IMR-90 (cell line): ENCODE results near the gene WIPF2. TPM values are rescaled to one million over a fixed set of nuclear protein-coding genes. Genes with fewer than 3 reads are reported as not detected.
A peak's percentile ranks its signal among the peaks of the same experiment; 100 is the strongest.

ENCODE experiments used
- ATAC-seq: fragments of 200-7000 bp; cut with Tn5 transposase; 2 replicates; pipeline ENCODE4 v1.9.1; 2020; ENCODE audit warnings: low read depth, mild to moderate bottlenecking, moderate library complexity
- BruUV-seq: library from RNA; stranded (reverse); fragments of 400-500 nt; replicated peaks from 2 replicates; lab custom pipeline; 2021; lab: Mats Ljungman, UMichigan
- CTCF ChIA-PET: fragments of 300-600 bp; formaldehyde crosslinking; extraction: SDS; loops from one replicate; lab custom pipeline; 2021; ENCODE audit warnings: antibody characterized with exemption; lab: Yijun Ruan, JAX
- POLR2A ChIA-PET: fragments of 300-600 bp; sonication (Branson Sonifier 250); formaldehyde crosslinking; loops from one replicate; lab custom pipeline; 2022; ENCODE audit warnings: antibody characterized with exemption; ENCODE audit not compliant: unreplicated experiment; lab: Charles Lee
- DNase-seq: peaks from one replicate; pipeline ENCODE4 v3.0.0; 2013
- H2AFZ ChIP-seq: replicated peaks from 2 replicates; pipeline ENCODE3; 2013; ENCODE audit warnings: low read length, mild to moderate bottlenecking; ENCODE audit not compliant: poor library complexity
- H2AK5ac ChIP-seq: 2 replicates; pipeline ENCODE4 v1.6.1; 2013; ENCODE audit warnings: low read depth, low read length, inconsistent platforms
- H2AK9ac ChIP-seq: replicated peaks from 2 replicates; pipeline ENCODE3; 2013; ENCODE audit warnings: mild to moderate bottlenecking, low read depth, low read length, moderate library complexity; ENCODE audit not compliant: poor library complexity
- H2BK120ac ChIP-seq: 2 replicates; pipeline ENCODE4 v1.6.1; 2013; ENCODE audit warnings: low read depth, low read length, inconsistent platforms
- H2BK15ac ChIP-seq: 3 replicates; pipeline ENCODE4 v1.6.1; 2013; ENCODE audit warnings: low read depth, low read length, inconsistent platforms
- H2BK20ac ChIP-seq: 2 replicates; pipeline ENCODE4 v1.6.1; 2013; ENCODE audit warnings: low read depth, mild to moderate bottlenecking, inconsistent platforms, low read length, moderate library complexity
- H2BK5ac ChIP-seq: 2 replicates; pipeline ENCODE4 v1.6.1; 2013; ENCODE audit warnings: mild to moderate bottlenecking, low read depth, low read length, inconsistent platforms; ENCODE audit not compliant: poor library complexity, severe bottlenecking
- H3K14ac ChIP-seq: replicated peaks from 2 replicates; pipeline ENCODE4 v1.6.1; 2013; ENCODE audit warnings: low read depth, low read length, inconsistent platforms
- H3K18ac ChIP-seq: 2 replicates; pipeline ENCODE4 v1.6.1; 2013; ENCODE audit warnings: low read depth, low read length, control low read depth
- H3K23ac ChIP-seq: 2 replicates; pipeline ENCODE4 v1.6.1; 2013; ENCODE audit warnings: low read depth, low read length, inconsistent platforms
- H3K27ac ChIP-seq: 2 replicates; pipeline ENCODE4 v1.5.1; 2013; ENCODE audit warnings: mild to moderate bottlenecking, control low read depth, low read length; ENCODE audit not compliant: insufficient read depth
- H3K27me3 ChIP-seq: 2 replicates; pipeline ENCODE4 v1.6.1; 2013; ENCODE audit warnings: low read length; ENCODE audit not compliant: control insufficient read depth, insufficient read depth
- H3K36me3 ChIP-seq: 2 replicates; pipeline ENCODE4 v1.6.1; 2013; ENCODE audit warnings: low read length, mixed read lengths; ENCODE audit not compliant: control insufficient read depth, insufficient read depth
- H3K4ac ChIP-seq: 2 replicates; pipeline ENCODE4 v1.6.1; 2013; ENCODE audit warnings: low read depth, low read length, inconsistent platforms
- H3K4me1 ChIP-seq: 2 replicates; pipeline ENCODE4 v1.6.1; 2013; ENCODE audit warnings: low read length, mixed read lengths; ENCODE audit not compliant: control insufficient read depth, insufficient read depth
- H3K4me2 ChIP-seq: 2 replicates; pipeline ENCODE4 v1.6.1; 2013; ENCODE audit warnings: low read depth, mild to moderate bottlenecking, control low read depth, low read length, moderate library complexity
- H3K4me3 ChIP-seq: 2 replicates; pipeline ENCODE4 v1.5.1; 2013; ENCODE audit warnings: low read depth, mild to moderate bottlenecking, control low read depth, low read length, moderate library complexity; ENCODE audit not compliant: insufficient read depth
- H3K56ac ChIP-seq: 2 replicates; pipeline ENCODE4 v1.6.1; 2013; ENCODE audit warnings: low read length, inconsistent platforms; ENCODE audit not compliant: insufficient read depth; ENCODE audit errors: extremely low read depth
- H3K79me1 ChIP-seq, 2 experiments: 2 replicates each; pipeline ENCODE4 v1.6.1; 2013; ENCODE audit warnings: low read length in 2 of 2, inconsistent platforms in 1 of 2, low read depth in 1 of 2
- H3K9ac ChIP-seq: 2 replicates; pipeline ENCODE4 v1.6.1; 2013; ENCODE audit warnings: low read depth, low read length, control low read depth
- H3K9me1 ChIP-seq: 2 replicates; pipeline ENCODE4 v1.6.1; 2013; ENCODE audit warnings: low read length, inconsistent platforms; ENCODE audit not compliant: insufficient read depth
- H3K9me3 ChIP-seq: 2 replicates; pipeline ENCODE4 v1.6.1; 2013; ENCODE audit warnings: low read length; ENCODE audit not compliant: control insufficient read depth, insufficient read depth
- H4K20me1 ChIP-seq: 2 replicates; pipeline ENCODE4 v1.6.1; 2013; ENCODE audit warnings: low read length, inconsistent platforms; ENCODE audit not compliant: insufficient read depth
- H4K5ac ChIP-seq: 2 replicates; pipeline ENCODE4 v1.6.1; 2013; ENCODE audit warnings: mild to moderate bottlenecking, low read depth, low read length, control low read depth
- H4K8ac ChIP-seq, 2 experiments: 2 replicates each; pipeline ENCODE4 v1.6.1; 2013; ENCODE audit warnings: low read depth in 2 of 2, low read length in 2 of 2, control low read depth in 1 of 2, inconsistent platforms in 1 of 2
- H4K91ac ChIP-seq: 2 replicates; pipeline ENCODE4 v1.6.1; 2013; ENCODE audit warnings: low read depth, low read length, inconsistent platforms; ENCODE audit not compliant: insufficient read depth
- CTCF ChIP-seq: conservative IDR thresholded peaks from 2 replicates; pipeline ENCODE4 v1.5.1; 2012; ENCODE audit warnings: mild to moderate bottlenecking, low read depth, low read length, improper control_type of control experiment
- RCOR1 ChIP-seq: IDR thresholded peaks from 2 replicates; pipeline ENCODE4 v1.6.1; 2012; ENCODE audit warnings: mild to moderate bottlenecking, low read length, improper control_type of control experiment; ENCODE audit not compliant: insufficient replicate concordance
- USF2 ChIP-seq: fragments of 150-350 bp; IDR thresholded peaks from 2 replicates; pipeline ENCODE4 v1.6.1; 2017; ENCODE audit warnings: mild to moderate bottlenecking, antibody characterized with exemption, low read length, low read depth
- WGBS, 2 experiments: methylation state at CpG; one replicate each; pipeline versions ENCODE4 v1.1.5 to v1.1.7; 2013; ENCODE audit warnings: missing lambda C conversion rate in 2 of 2; ENCODE audit not compliant: insufficient read length in 1 of 2; ENCODE audit errors: extremely low coverage in 2 of 2; 5-methylcytosine and 5-hydroxymethylcytosine counted together
- dilution Hi-C: fragments of 300-500 bp; cut with HindIII; formaldehyde crosslinking; loops from one replicate; pipeline ENCODE4 v1.14.3; 2018; ENCODE audit warnings: low sequenced_read_pairs; ENCODE audit not compliant: unreplicated experiment
- in situ Hi-C: fragments of 300-500 bp; cut with MboI; formaldehyde crosslinking; loops from 3 replicates; pipeline ENCODE4 v1.14.3; 2019; ENCODE audit warnings: low sequenced_read_pairs, inconsistent platforms, mixed read lengths
- intact Hi-C: fragments of 100-400 bp; cut with micrococcal nuclease; formaldehyde crosslinking; loops from 2 replicates; pipeline ENCODE4 v1.10.0; 2022
- polyA plus RNA-seq, 3 experiments: library from polyadenylated mRNA; depleted of rRNA; stranded (reverse); fragments of >200 nt; gene quantifications; 2 replicates each; pipeline ENCODE4 v1.2.3, GENCODE V29; 2012; ENCODE audit warnings: low replicate concordance in 1 of 3
- total RNA-seq: library from RNA; depleted of rRNA; stranded (reverse); fragments of >200 nt; gene quantifications from 2 replicates; pipeline ENCODE4 v1.2.3, GENCODE V29; 2012
- TF ChIP-seq, protein P1 (sequence below): fragments of 150-350 bp; IDR thresholded peaks from 2 replicates; pipeline ENCODE4 v1.6.1; 2016; ENCODE audit warnings: low read depth, mild to moderate bottlenecking, low read length, moderate library complexity, borderline replicate concordance

WIPF2 gene
- total and polyA plus RNA-seq, 2 of the 4 experiments (the other 2 are of a cell fraction), result 2.0 to 8.9 TPM

DNA sequence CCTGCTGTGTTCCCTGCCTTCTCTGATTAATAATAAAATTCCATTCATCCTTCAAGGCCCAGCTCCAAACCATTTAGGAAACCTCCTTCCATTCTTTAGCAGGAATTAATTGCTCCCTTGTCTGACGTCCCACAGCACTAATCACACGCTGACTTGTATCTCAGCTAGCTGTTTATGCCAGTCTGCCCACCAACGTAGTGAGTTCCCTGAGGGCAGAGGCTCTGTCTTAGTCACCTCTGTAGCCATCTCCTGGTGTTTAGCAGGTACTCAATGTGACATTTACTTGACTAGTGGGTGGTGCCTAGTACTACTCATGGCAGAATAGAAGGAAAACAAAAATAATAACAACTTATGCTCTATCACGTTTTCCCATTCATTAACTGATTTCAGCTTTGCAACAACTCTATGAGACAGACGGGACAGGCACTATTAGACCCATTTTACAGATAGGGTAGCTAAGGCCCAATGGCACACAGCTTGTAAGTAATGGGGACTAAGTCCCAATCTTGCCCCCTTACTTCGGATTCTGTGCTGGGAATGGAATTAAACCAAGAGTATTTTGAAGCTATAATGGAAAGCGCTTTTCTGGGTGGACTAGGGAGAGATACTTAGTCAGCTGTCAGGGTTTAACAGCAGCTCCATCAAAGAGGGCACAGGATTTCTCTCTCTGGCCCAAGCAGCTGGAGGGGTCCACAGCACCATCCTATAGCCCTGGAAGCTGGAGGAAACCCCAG lies 931 bp upstream of the WIPF2 start:
- BruUV-seq, result no TSS peak

More for the DNA sequence above, 931 bp upstream of the WIPF2 start:
- Histone ChIP-seq H4K8ac (peak overlapping the region; percentile 90 to 100), H3K56ac (no peak overlapping the region), H2BK15ac (no peak overlapping the region), H2AFZ (peak overlapping the region; percentile 96), H3K36me3 (no peaks in the 10 kb centered on the region), H2AK9ac (peak overlapping the region; percentile 92), H2AK5ac (peak overlapping the region; percentile 69), H4K91ac (peak overlapping the region; percentile 79), H3K4me3 (no peak overlapping the region), H3K79me1 (peaks cover 0 to 31% of the 10 kb centered on the region in 2 experiments; a peak in 2 of 4 replicates), H2BK5ac (no peak overlapping the region), H3K9me3 (no peaks in the 10 kb centered on the region), H3K18ac (no peak overlapping the region), H3K27me3 (no peaks in the 10 kb centered on the region), H3K4me1 (peaks cover 5% of the 10 kb centered on the region), H3K23ac (0 out of 2 replicates have a peak overlapping the region, but pooled peaks have one; percentile 36), H3K4ac (peak overlapping the region; percentile 91), H2BK20ac (no peak overlapping the region), H2BK120ac (no peak overlapping the region), H3K14ac (peak overlapping the region; percentile 80; the same call in 1 of the 2 replicates), H3K9ac (no peak overlapping the region), H3K27ac (peak overlapping the region; percentile 36; the same call in 1 of the 2 replicates), H4K5ac (peak overlapping the region; percentile 97), H3K9me1 (peaks cover 12% of the 10 kb centered on the region), H3K4me2 (peak overlapping the region; percentile 88), H4K20me1 (no peaks in the 10 kb centered on the region)
- POLR2A ChIA-PET, result no interaction called here
- intact Hi-C loops, result no loop called here
- in situ Hi-C loops, result loop anchor here (10.0 kb wide), 1 partner anchor 137 kb away; no protein-coding TSS in a partner anchor
- no peak for TF ChIP-seq RCOR1
- TF ChIP-seq CTCF, result no peak
- no peak for TF ChIP-seq USF2
- TF ChIP-seq, protein P1, sequence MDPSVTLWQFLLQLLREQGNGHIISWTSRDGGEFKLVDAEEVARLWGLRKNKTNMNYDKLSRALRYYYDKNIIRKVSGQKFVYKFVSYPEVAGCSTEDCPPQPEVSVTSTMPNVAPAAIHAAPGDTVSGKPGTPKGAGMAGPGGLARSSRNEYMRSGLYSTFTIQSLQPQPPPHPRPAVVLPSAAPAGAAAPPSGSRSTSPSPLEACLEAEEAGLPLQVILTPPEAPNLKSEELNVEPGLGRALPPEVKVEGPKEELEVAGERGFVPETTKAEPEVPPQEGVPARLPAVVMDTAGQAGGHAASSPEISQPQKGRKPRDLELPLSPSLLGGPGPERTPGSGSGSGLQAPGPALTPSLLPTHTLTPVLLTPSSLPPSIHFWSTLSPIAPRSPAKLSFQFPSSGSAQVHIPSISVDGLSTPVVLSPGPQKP, result no peak
- 40% methylated on average over 1 of the region's 7 CpGs; no CpG with 5 or more reads in 1 of the 2 experiments for WGBS, 2 experiments
- DNase-seq (no peak), ATAC-seq (no peak)
- dilution Hi-C loops, result no loop called here
- CTCF ChIA-PET, result interaction anchor here (0.9 to 1.3 kb wide), 4 partner anchors 9 to 26 kb away, joined by 3 to 4 read pairs (median 4); no protein-coding TSS in a partner anchor
